BJ (cell line): Measurements from ENCODE around the gene SLC39A10. TPM values are rescaled to one million over a fixed set of nuclear protein-coding genes. Genes with fewer than 3 reads are reported as not detected.

Experiments used
- CTCF ChIA-PET: fragments of 350-600 bp; formaldehyde crosslinking; extraction: SDS; loops from one replicate; lab custom pipeline; 2021; ENCODE audit warnings: antibody characterized with exemption, inconsistent platforms; lab: Yijun Ruan, JAX
- POLR2A ChIA-PET: fragments of 300-600 bp; sonication (Branson Sonifier 250); formaldehyde crosslinking; extraction: SDS; loops from one replicate; lab custom pipeline; 2021; ENCODE audit warnings: antibody characterized with exemption; lab: Charles Lee
- DNase-seq: peaks from one replicate; pipeline ENCODE4 v3.0.0-alpha.2; 2011; ENCODE audit warnings: low read depth
- H3K27me3 ChIP-seq: 2 replicates; pipeline ENCODE4 v1.6.0; 2011; ENCODE audit warnings: low read length; ENCODE audit not compliant: control insufficient read depth, insufficient read depth
- H3K36me3 ChIP-seq: 2 replicates; pipeline ENCODE4 v1.5.1; 2011; ENCODE audit warnings: low read length; ENCODE audit not compliant: control insufficient read depth, insufficient read depth
- H3K4me3 ChIP-seq: 2 replicates; pipeline ENCODE4 v1.5.1; 2011; ENCODE audit warnings: low read depth, mild to moderate bottlenecking, control low read depth, low read length
- polyA plus RNA-seq: library from polyadenylated mRNA; depleted of rRNA; stranded (reverse); fragments of >200 nt; gene quantifications from 2 replicates; pipeline ENCODE4 v1.2.3, GENCODE V29; 2011
- small RNA-seq: library from RNA; depleted of rRNA; stranded (forward); fragments of <200 nt; gene quantifications from one replicate; pipeline ENCODE3, GENCODE V24; 2012; ENCODE audit warnings: low replicate concordance, low read depth; ENCODE audit not compliant: insufficient read length
- TF ChIP-seq, protein P1 (sequence below): IDR thresholded peaks from 2 replicates; pipeline ENCODE4 v1.5.1; 2011; ENCODE audit warnings: low read depth, mild to moderate bottlenecking, control low read depth, inconsistent platforms, low read length, moderate library complexity; ENCODE audit not compliant: insufficient read depth

SLC39A10 gene
- polyA plus RNA-seq, 1 experiment, result 13.7 TPM

DNA sequence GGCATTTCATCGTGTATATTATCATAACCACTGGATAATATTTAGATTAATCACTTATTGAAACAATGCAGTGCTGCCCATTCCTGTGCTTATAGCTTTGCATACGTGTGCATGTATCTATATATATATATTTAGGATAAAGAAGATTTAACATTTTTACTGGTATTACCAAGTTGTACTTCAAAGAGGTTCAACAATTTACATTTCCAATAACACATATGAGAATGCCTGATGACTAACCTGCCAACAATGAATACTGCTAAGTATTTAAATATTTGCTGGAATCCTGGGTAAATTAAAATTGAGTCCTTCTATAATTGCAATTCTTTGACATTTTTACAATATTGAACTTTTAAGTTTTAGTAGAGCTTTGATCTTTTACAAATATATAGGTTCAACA lies 111.4 kb downstream of the SLC39A10 start:
- CTCF ChIA-PET, result no interaction called here
- no peaks in the 10 kb centered on the region for H3K27me3 ChIP-seq
- no peak overlapping the region for H3K4me3 ChIP-seq
- POLR2A ChIA-PET, result no interaction called here
- H3K36me3 ChIP-seq, result no peaks in the 10 kb centered on the region
- TF ChIP-seq, protein P1, sequence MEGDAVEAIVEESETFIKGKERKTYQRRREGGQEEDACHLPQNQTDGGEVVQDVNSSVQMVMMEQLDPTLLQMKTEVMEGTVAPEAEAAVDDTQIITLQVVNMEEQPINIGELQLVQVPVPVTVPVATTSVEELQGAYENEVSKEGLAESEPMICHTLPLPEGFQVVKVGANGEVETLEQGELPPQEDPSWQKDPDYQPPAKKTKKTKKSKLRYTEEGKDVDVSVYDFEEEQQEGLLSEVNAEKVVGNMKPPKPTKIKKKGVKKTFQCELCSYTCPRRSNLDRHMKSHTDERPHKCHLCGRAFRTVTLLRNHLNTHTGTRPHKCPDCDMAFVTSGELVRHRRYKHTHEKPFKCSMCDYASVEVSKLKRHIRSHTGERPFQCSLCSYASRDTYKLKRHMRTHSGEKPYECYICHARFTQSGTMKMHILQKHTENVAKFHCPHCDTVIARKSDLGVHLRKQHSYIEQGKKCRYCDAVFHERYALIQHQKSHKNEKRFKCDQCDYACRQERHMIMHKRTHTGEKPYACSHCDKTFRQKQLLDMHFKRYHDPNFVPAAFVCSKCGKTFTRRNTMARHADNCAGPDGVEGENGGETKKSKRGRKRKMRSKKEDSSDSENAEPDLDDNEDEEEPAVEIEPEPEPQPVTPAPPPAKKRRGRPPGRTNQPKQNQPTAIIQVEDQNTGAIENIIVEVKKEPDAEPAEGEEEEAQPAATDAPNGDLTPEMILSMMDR, result no peak
- no peak for DNase-seq

- POLR2A ChIA-PET, result no interaction called here
- TF ChIP-seq, protein P1, result no peak
- CTCF ChIA-PET, result no interaction called here
- Histone ChIP-seq H3K36me3 (no peaks in the 10 kb centered on the region), H3K27me3 (no peaks in the 10 kb centered on the region), H3K4me3 (no peak overlapping the region)
- no peak for DNase-seq
Observed at GRCh38 chr2:195769975-195770374, 112.9 kb downstream of the SLC39A10 start.

GRCh38 chr2:195779491-195779890 lies 122.5 kb downstream of the SLC39A10 start:
- ChIA-PET CTCF (interaction anchor here (1.6 kb wide), 1 partner anchor 8 kb away, joined by 3 read pairs; no protein-coding TSS in a partner anchor), POLR2A (no interaction called here)
- no peaks in the 10 kb centered on the region for H3K36me3 ChIP-seq

GRCh38 chr2:195782156-195782555 lies 125.1 kb downstream of the SLC39A10 start:
- ChIA-PET POLR2A (interaction anchor here (0.6 to 0.8 kb wide), 2 partner anchors 10 to 76 kb away, joined by 4 to 5 read pairs; no protein-coding TSS in a partner anchor), CTCF (no interaction called here)
- Histone ChIP-seq H3K27me3 (no peaks in the 10 kb centered on the region), H3K4me3 (no peak overlapping the region), H3K36me3 (no peaks in the 10 kb centered on the region)
- no peak for DNase-seq
- TF ChIP-seq, protein P1, result no peak

More at GRCh38 chr2:195779491-195779890, 122.5 kb downstream of the SLC39A10 start:
- H3K4me3 ChIP-seq, result no peak overlapping the region
- TF ChIP-seq, protein P1, result no peak
- no peak for DNase-seq
- H3K27me3 ChIP-seq, result no peaks in the 10 kb centered on the region

Small RNA genes within 50 kb of the gene (small RNA-seq; reads per million reads assigned to genes)
- not detected for gene RNU6-915P
